GM12892 (cell line): ENCODE data around the gene BMP6.

Experiments used
- DNase-seq: peaks from one replicate; pipeline ENCODE4 v3.0.0; 2011; ENCODE audit not compliant: insufficient read length
- FAIRE-seq: peaks from 2 replicates; lab custom pipeline; 2011; peaks lifted over from hg19 to GRCh38; lab: Jason Lieb, UNC
- POLR2A ChIP-seq: IDR thresholded peaks from 2 replicates; pipeline ENCODE4 v1.6.1; 2011; ENCODE audit warnings: low read depth, low read length, control low read depth
- POLR2AphosphoS5 ChIP-seq: IDR thresholded peaks from 2 replicates; pipeline ENCODE4 v1.6.1; 2011; ENCODE audit warnings: low read depth, low read length, control low read depth
- TAF1 ChIP-seq: IDR thresholded peaks from 2 replicates; pipeline ENCODE4 v1.6.1; 2011; ENCODE audit warnings: low read depth, mild to moderate bottlenecking, control low read depth, low read length, borderline replicate concordance

The BMP6 gene

GRCh38 chr6:7693827-7694226 is 32.1 kb upstream of the BMP6 start:
- TF ChIP-seq TAF1 (no peak), POLR2AphosphoS5 (no peak), POLR2A (no peak)
- FAIRE-seq (no peak), DNase-seq (no peak)

GRCh38 chr6:7696061-7696460 is 29.8 kb upstream of the BMP6 start:
- no peak for DNase-seq
- FAIRE-seq: no peak
- no peak for TF ChIP-seq POLR2AphosphoS5
- no peak for TF ChIP-seq POLR2A
- no peak for TF ChIP-seq TAF1

DNA sequence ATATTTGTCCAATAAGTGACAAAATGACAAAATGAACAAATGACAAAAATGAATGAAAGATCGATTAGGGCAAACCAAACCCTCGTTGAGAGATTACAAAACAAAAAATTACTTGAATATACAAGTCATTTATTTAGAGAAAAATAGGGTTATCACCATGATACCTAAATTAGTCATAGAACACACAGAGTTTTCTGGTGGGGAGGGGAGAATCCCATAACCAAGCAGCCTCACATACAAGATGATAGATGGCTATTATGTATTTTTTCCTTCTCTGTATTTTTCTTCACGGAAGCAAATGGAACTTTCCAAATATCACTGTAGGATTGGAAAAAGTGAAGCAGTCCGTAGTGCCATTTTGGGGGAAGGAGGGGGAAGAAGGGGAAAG is 28.5 kb upstream of the BMP6 start:
- no peak for FAIRE-seq
- DNase-seq: no peak
- no peak for TF ChIP-seq TAF1
- TF ChIP-seq POLR2A: no peak
- TF ChIP-seq POLR2AphosphoS5: no peak

DNA sequence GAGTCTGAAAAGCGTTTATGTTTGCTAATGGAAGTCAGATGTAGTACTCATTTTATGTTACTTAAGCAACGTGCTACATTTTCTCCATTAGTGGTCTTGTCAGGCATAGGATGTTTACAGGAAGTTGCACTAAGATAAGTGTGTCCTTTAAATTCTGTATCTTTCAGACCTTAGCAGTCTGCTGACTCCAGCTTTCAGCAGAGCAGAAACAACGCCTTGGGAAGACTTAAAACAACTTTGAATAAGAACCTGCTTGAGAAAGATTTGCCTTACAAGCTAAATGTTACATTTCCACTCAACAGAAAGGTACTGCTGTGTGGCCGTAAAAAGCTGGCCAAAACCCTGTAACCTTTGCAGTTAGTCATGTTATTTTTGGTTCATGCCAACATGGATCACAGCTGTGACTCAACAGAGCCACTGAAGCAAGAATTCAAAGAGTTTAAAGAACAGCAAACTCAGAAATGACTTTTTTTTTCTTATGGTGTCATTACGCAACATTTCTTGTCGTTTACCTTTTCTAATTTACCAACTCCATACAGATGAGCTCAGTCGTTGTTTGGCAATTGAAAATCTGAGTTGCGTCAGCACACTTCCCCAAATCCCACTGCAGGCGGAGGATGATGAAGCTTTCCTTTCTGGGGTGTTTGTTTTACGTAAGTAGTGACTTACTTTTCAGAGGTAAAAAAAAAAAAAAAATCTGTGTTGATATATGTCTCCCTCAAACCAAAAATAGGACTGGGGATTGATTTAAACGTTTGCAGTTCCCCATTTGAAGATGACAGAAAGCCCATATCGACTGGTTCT is 27.9 kb upstream of the BMP6 start:
- TF ChIP-seq POLR2AphosphoS5: no peak
- TF ChIP-seq TAF1: no peak
- TF ChIP-seq POLR2A: no peak
- FAIRE-seq (no peak), DNase-seq (no peak)

DNA sequence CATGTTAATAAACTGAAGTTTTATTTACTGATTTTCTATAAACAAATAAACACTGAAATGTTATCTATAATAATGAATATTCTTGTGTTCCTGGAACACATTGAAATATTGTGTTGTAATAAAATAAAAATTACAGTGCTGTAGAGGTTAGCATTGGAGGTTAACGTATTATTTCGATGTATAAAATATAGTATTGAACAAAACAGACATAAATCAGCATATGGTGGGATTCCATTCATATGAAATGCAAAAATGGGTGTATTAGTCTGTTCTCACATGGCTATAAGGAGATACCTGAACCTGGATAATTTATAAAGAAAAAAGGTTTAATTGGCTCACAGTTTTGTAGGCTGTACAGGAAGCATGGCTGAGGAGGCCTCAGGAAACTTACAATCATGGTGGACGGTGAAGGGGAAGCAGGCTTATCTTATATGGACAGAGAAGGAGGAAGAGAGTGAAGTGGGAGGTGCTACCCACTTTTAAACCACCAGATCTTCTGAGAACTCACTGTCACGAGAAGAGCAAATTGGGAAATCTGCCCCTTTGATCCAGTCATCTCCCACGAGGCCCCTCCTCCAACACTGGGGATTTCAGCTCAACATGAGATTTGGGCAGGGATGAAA is 24.6 kb upstream of the BMP6 start:
- FAIRE-seq (no peak), DNase-seq (no peak)
- TF ChIP-seq TAF1 (no peak), POLR2A (no peak), POLR2AphosphoS5 (no peak)

- DNase-seq: no peak
- TF ChIP-seq TAF1 (no peak), POLR2AphosphoS5 (no peak), POLR2A (no peak)
- FAIRE-seq: no peak
Observed at GRCh38 chr6:7703148-7703680, 22.7 kb upstream of the BMP6 start.

DNA sequence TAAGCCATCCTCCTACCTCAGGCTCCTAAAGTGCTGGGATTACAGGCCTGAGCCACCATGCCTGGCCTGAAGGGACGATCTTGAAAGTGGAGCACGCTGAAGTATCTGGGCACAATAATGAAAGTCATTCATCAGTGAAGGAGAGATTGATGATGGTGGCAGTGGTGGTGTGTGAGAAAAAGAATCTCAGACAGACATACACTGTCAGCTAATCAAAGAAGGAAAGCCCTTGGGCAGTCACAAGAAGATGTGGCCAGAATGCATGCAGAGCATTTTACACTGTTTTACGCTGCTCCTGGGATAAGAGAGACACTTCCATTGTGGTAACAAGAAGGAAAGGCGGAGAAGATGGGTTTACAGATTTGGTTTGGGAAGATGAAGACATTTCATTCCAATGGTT is 20.4 kb upstream of the BMP6 start:
- TF ChIP-seq POLR2AphosphoS5: no peak
- no peak for TF ChIP-seq TAF1
- TF ChIP-seq POLR2A: no peak
- DNase-seq (no peak), FAIRE-seq (no peak)

- no peak for DNase-seq
- no peak for FAIRE-seq
- no peak for TF ChIP-seq POLR2A
Observed at GRCh38 chr6:7706269-7706668, 19.6 kb upstream of the BMP6 start.

DNA sequence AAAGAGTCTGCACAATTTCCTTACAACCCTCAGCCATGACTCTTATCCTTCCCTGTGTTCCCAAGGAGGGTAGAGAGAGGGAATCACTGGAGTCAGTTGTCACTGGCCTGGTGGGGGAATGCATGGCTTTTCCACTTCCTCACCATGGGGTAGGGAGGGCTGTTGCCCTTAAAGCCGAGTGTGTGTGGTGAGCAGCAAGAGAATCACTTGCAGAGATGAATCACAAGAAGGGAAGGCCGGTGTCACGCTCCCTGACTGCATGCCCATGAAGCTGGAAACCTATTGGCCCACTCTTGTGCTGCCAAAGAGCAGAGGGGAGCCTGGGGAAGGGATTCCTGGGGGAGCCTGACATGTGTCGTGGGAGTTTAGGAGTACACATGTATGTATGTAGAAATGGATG is 18.1 kb upstream of the BMP6 start:
- DNase-seq (no peak), FAIRE-seq (no peak)
- TF ChIP-seq POLR2AphosphoS5: no peak
- TF ChIP-seq POLR2A: no peak
- no peak for TF ChIP-seq TAF1

DNA sequence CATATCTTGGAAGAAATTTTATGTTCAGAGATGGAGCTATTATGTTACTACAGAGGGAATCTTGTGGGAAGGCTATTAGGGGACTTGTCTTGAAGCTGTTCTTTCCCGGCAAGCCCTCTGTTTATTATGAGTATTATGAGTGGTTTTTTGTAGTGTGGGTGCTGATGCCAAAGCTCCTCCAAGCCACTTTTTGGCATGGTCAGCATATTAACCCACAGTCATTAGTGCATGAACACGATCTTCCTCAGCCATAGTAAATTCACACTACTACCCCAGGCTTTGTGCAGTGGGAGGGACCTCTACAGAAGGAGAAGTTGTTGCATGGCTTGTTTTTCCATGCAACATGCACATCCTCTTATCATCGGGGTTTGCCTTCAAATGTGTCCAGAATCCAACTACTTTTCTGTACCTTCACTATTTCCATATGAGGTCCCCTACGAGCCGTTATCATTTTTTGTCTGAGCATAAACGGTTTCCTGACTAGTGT is 6.5 kb upstream of the BMP6 start:
- DNase-seq: no peak
- no peak for FAIRE-seq
- TF ChIP-seq POLR2AphosphoS5: no peak
- TF ChIP-seq TAF1: no peak
- TF ChIP-seq POLR2A: no peak

DNA sequence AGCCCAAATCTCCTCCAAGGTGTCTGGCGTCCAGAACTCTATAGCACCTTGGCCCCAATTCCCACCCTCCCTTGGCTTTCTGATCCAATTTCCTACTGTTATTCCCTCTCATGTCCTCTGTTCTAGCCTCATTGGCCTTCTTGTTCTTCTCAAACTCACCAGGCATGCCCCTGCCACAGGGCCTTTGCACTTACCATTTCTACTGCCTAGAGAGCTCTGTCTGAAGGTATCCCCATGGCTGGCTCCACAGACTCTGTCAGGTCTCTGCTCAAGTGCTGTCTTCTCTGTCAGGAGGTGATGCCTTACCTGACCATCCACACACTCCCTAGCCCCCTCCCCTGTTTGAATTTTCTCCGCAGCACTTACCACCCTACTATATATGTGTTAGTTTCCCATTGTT is 5.6 kb upstream of the BMP6 start:
- DNase-seq (no peak), FAIRE-seq (no peak)

More for the DNA sequence above, 5.6 kb upstream of the BMP6 start:
- TF ChIP-seq POLR2A: no peak
- TF ChIP-seq TAF1: no peak
- TF ChIP-seq POLR2AphosphoS5: no peak
